CD4-positive, CD25-positive, alpha-beta regulatory T cell (primary cell): ENCODE results near the gene ALCAM. TPM values are rescaled to one million over a fixed set of nuclear protein-coding genes. Genes with fewer than 3 reads are reported as not detected.
A peak's percentile ranks its signal among the peaks of the same experiment; 100 is the strongest.

Experiments
- ATAC-seq, 2 donors: fragments of 150-1000 bp; cut with Tn5 transposase; one replicate each; pipeline ENCODE4 v1.10.0; 2021; ENCODE audit warnings: low read depth in 2 of 2, moderate number of reproducible peaks in 2 of 2, moderate library complexity in 1 of 2
- DNase-seq, 3 donors: peaks; one replicate each; pipeline versions ENCODE4 v3.0.0 to v3.0.0-alpha.2; 2012 to 2022; ENCODE audit warnings: mixed read lengths in 1 of 3
- H3K27ac ChIP-seq: one replicate; pipeline ENCODE4 v1.7.0; 2013; ENCODE audit warnings: mild to moderate bottlenecking, low read length; ENCODE audit not compliant: insufficient read depth, poor library complexity, severe bottlenecking
- H3K27me3 ChIP-seq: one replicate; pipeline ENCODE4 v1.7.0; 2013; ENCODE audit warnings: low read length; ENCODE audit not compliant: control insufficient read depth, insufficient read depth
- H3K36me3 ChIP-seq: one replicate; pipeline ENCODE4 v1.7.0; 2013; ENCODE audit warnings: mild to moderate bottlenecking, low read length, moderate library complexity; ENCODE audit not compliant: control insufficient read depth, insufficient read depth
- H3K4me1 ChIP-seq: 2 replicates; pipeline ENCODE4 v1.7.0; 2013; ENCODE audit warnings: mild to moderate bottlenecking, low read length; ENCODE audit not compliant: insufficient read depth, control insufficient read depth, poor library complexity, severe bottlenecking
- H3K4me3 ChIP-seq: one replicate; pipeline ENCODE4 v1.7.0; 2013; ENCODE audit warnings: low read depth, mild to moderate bottlenecking, low read length, moderate library complexity
- H3K9me3 ChIP-seq, 2 experiments: 1 replicate in 1 of 2; 2 replicates in 1 of 2; pipeline ENCODE4 v1.7.0; 2013; ENCODE audit warnings: low read length in 2 of 2, mild to moderate bottlenecking in 1 of 2, moderate library complexity in 1 of 2; ENCODE audit not compliant: control insufficient read depth in 2 of 2
- H3K27ac Mint-ChIP-seq, 3 donors: one replicate each; pipeline ENCODE4 v1.8.0; 2020 to 2022; ENCODE audit warnings: mild to moderate bottlenecking in 3 of 3, mixed read lengths in 3 of 3, moderate library complexity in 2 of 3
- H3K27me3 Mint-ChIP-seq: one replicate; pipeline ENCODE4 v1.8.0; 2022; ENCODE audit warnings: mild to moderate bottlenecking, mixed read lengths
- H3K36me3 Mint-ChIP-seq: one replicate; pipeline ENCODE4 v1.8.0; 2020; ENCODE audit warnings: mixed read lengths
- H3K4me1 Mint-ChIP-seq, 4 donors: one replicate each; pipeline ENCODE4 v1.8.0; 2020 to 2022; ENCODE audit warnings: mixed read lengths in 4 of 4, mild to moderate bottlenecking in 1 of 4
- H3K4me3 Mint-ChIP-seq, 4 donors: one replicate each; pipeline ENCODE4 v1.8.0; 2020 to 2022; ENCODE audit warnings: mild to moderate bottlenecking in 4 of 4, mixed read lengths in 4 of 4, moderate library complexity in 3 of 4
- H3K9me3 Mint-ChIP-seq, 7 donors: one replicate each; pipeline ENCODE4 v1.8.0; 2020 to 2022; ENCODE audit warnings: mixed read lengths in 7 of 7, mild to moderate bottlenecking in 3 of 7, moderate library complexity in 2 of 7
- polyA plus RNA-seq, 4 donors: library from polyadenylated mRNA; unstranded; fragments of 300-500 nt; fragmentation: Illumina TruSeq; gene quantifications; one replicate each; pipeline ENCODE4 v1.2.3, GENCODE V29; 2021
- total RNA-seq: library from RNA; stranded (reverse); gene quantifications from one replicate; pipeline ENCODE4 v1.2.3, GENCODE V29; 2022

ALCAM gene
- total and polyA plus RNA-seq, 5 donors from 2014 or later, result 6.1 to 13.2 (median 7.5) TPM

GRCh38 chr3:105526360-105527111, 159.8 kb downstream of the ALCAM start:
- H3K27ac Mint-ChIP-seq, result peak overlapping the region; percentile 5 to 12 (median 7)
- Histone ChIP-seq H3K4me3 (no peak overlapping the region), H3K36me3 (no peaks in the 10 kb centered on the region), H3K9me3 (no peaks in the 10 kb centered on the region), H3K4me1 (no peaks in the 10 kb centered on the region), H3K27ac (no peak overlapping the region), H3K27me3 (no peaks in the 10 kb centered on the region)
- peaks cover 7 to 20% (median 14%) of the 10 kb centered on the region in 4 donors for H3K4me1 Mint-ChIP-seq
- DNase-seq (peak in 1 of 3 donors; percentile 5), ATAC-seq (no peak)
- no peak overlapping the region for H3K4me3 Mint-ChIP-seq
- H3K36me3 Mint-ChIP-seq, result no peaks in the 10 kb centered on the region
- no peaks in the 10 kb centered on the region for H3K9me3 Mint-ChIP-seq
- H3K27me3 Mint-ChIP-seq, result peaks cover 4% of the 10 kb centered on the region

- Mint-ChIP-seq H3K27me3 (peaks cover 4% of the 10 kb centered on the region), H3K4me3 (no peak overlapping the region), H3K4me1 (peaks cover 7 to 20% (median 14%) of the 10 kb centered on the region in 4 donors), H3K9me3 (no peaks in the 10 kb centered on the region), H3K36me3 (peaks cover 2% of the 10 kb centered on the region), H3K27ac (no peak overlapping the region)
- Histone ChIP-seq H3K4me3 (no peak overlapping the region), H3K9me3 (no peaks in the 10 kb centered on the region), H3K27ac (no peak overlapping the region), H3K27me3 (no peaks in the 10 kb centered on the region), H3K4me1 (no peaks in the 10 kb centered on the region), H3K36me3 (no peaks in the 10 kb centered on the region)
- ATAC-seq (no peak), DNase-seq (peak in 1 of 3 donors; percentile 20)
Measured at GRCh38 chr3:105527535-105527934, 160.8 kb downstream of the ALCAM start.

GRCh38 chr3:105527949-105528348, 161.2 kb downstream of the ALCAM start:
- Histone ChIP-seq H3K4me3 (no peak overlapping the region), H3K27me3 (no peaks in the 10 kb centered on the region), H3K4me1 (no peaks in the 10 kb centered on the region), H3K9me3 (no peaks in the 10 kb centered on the region), H3K27ac (no peak overlapping the region), H3K36me3 (no peaks in the 10 kb centered on the region)
- H3K9me3 Mint-ChIP-seq, result no peaks in the 10 kb centered on the region
- H3K4me3 Mint-ChIP-seq, result no peak overlapping the region
- H3K4me1 Mint-ChIP-seq, result peaks cover 7 to 20% (median 14%) of the 10 kb centered on the region in 4 donors
- peaks cover 4% of the 10 kb centered on the region for H3K27me3 Mint-ChIP-seq
- ATAC-seq (peak in 1 of 2 donors; percentile 65), DNase-seq (peak in 1 of 3 donors; percentile 38)
- peak overlapping the region in 1 of 3 donors; percentile 33 for H3K27ac Mint-ChIP-seq
- H3K36me3 Mint-ChIP-seq, result peaks cover 4% of the 10 kb centered on the region

GRCh38 chr3:105528955-105529354, 162.2 kb downstream of the ALCAM start:
- no peaks in the 10 kb centered on the region for H3K36me3 ChIP-seq
- H3K4me3 Mint-ChIP-seq, result no peak overlapping the region
- H3K4me1 Mint-ChIP-seq, result peaks cover 7 to 20% (median 14%) of the 10 kb centered on the region in 4 donors
- DNase-seq, result no peak
- no peaks in the 10 kb centered on the region for H3K9me3 ChIP-seq
- no peak overlapping the region for H3K27ac Mint-ChIP-seq
- H3K9me3 Mint-ChIP-seq, result no peaks in the 10 kb centered on the region
- H3K4me1 ChIP-seq, result no peaks in the 10 kb centered on the region
- no peak overlapping the region for H3K27ac ChIP-seq
- H3K36me3 Mint-ChIP-seq, result peaks cover 4% of the 10 kb centered on the region
- no peaks in the 10 kb centered on the region for H3K27me3 ChIP-seq
- no peak for ATAC-seq
- H3K27me3 Mint-ChIP-seq, result peaks cover 4% of the 10 kb centered on the region
- H3K4me3 ChIP-seq, result no peak overlapping the region

GRCh38 chr3:105529456-105529855, 162.7 kb downstream of the ALCAM start:
- H3K27me3 Mint-ChIP-seq, result peaks cover 4% of the 10 kb centered on the region
- H3K4me3 Mint-ChIP-seq, result no peak overlapping the region
- H3K27ac ChIP-seq, result no peak overlapping the region
- DNase-seq (no peak), ATAC-seq (no peak)
- H3K4me1 ChIP-seq, result no peaks in the 10 kb centered on the region
- H3K9me3 Mint-ChIP-seq, result no peaks in the 10 kb centered on the region
- H3K27me3 ChIP-seq, result no peaks in the 10 kb centered on the region
- H3K4me1 Mint-ChIP-seq, result peaks cover 7 to 20% (median 14%) of the 10 kb centered on the region in 4 donors
- no peak overlapping the region for H3K4me3 ChIP-seq
- H3K36me3 Mint-ChIP-seq, result peaks cover 4% of the 10 kb centered on the region
- no peaks in the 10 kb centered on the region for H3K36me3 ChIP-seq
- no peaks in the 10 kb centered on the region for H3K9me3 ChIP-seq
- no peak overlapping the region for H3K27ac Mint-ChIP-seq

DNA sequence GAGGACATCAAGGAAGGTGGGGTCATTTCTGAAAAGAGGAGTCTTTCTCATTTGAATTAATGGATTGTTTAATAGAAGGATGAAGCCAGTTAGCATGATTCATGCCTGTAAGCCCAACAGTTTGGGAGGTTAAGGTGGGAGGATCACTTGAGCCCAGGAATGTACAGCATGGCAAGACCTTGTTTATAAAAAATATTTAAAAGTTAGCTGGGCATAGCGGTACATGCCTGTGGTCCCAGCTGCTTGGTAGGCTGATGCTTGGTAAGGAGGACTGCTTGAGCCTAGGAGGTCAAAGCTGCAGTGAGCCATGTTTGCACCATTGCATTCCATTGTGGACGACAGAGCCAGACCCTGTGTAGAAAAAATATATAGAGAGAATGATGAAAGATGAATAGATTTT, 165.5 kb downstream of the ALCAM start:
- Histone ChIP-seq H3K4me3 (no peak overlapping the region), H3K9me3 (no peaks in the 10 kb centered on the region), H3K27me3 (no peaks in the 10 kb centered on the region), H3K27ac (no peak overlapping the region), H3K36me3 (no peaks in the 10 kb centered on the region), H3K4me1 (no peaks in the 10 kb centered on the region)
- H3K36me3 Mint-ChIP-seq, result peaks cover 21% of the 10 kb centered on the region
- H3K27me3 Mint-ChIP-seq, result no peaks in the 10 kb centered on the region
- H3K4me1 Mint-ChIP-seq, result peaks cover 4 to 10% (median 7%) of the 10 kb centered on the region in 4 donors
- H3K27ac Mint-ChIP-seq, result no peak overlapping the region
- DNase-seq (no peak), ATAC-seq (no peak)
- no peaks in the 10 kb centered on the region for H3K9me3 Mint-ChIP-seq
- no peak overlapping the region for H3K4me3 Mint-ChIP-seq

DNA sequence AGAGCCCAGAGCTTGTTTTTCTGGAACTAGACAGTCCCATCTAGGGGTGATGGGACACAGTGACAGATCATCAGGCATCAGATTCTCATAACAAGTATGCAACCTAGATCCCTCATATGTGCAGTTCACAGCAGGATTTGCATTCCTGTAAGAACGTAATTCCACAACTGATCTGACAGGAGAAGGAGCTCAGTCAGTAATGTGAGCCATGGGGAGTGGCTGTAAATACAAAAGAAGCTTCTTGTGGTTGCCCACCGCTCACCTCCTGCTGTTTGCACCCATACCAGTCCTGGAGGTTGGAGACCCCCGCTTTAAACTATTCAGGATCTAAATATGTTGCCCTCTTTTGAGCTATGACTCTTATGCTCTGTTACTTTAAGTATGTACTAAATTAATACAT, 167.3 kb downstream of the ALCAM start:
- no peaks in the 10 kb centered on the region for H3K27me3 ChIP-seq
- no peak overlapping the region for H3K4me3 Mint-ChIP-seq
- H3K9me3 Mint-ChIP-seq, result no peaks in the 10 kb centered on the region
- no peak overlapping the region for H3K27ac ChIP-seq
- no peaks in the 10 kb centered on the region for H3K4me1 ChIP-seq
- H3K4me3 ChIP-seq, result no peak overlapping the region
- ATAC-seq, result no peak
- H3K27me3 Mint-ChIP-seq, result no peaks in the 10 kb centered on the region
- H3K4me1 Mint-ChIP-seq, result no peaks in the 10 kb centered on the region
- H3K36me3 Mint-ChIP-seq, result peaks cover 24% of the 10 kb centered on the region
- no peaks in the 10 kb centered on the region for H3K9me3 ChIP-seq
- no peak overlapping the region for H3K27ac Mint-ChIP-seq
- no peak for DNase-seq
- H3K36me3 ChIP-seq, result no peaks in the 10 kb centered on the region

DNA sequence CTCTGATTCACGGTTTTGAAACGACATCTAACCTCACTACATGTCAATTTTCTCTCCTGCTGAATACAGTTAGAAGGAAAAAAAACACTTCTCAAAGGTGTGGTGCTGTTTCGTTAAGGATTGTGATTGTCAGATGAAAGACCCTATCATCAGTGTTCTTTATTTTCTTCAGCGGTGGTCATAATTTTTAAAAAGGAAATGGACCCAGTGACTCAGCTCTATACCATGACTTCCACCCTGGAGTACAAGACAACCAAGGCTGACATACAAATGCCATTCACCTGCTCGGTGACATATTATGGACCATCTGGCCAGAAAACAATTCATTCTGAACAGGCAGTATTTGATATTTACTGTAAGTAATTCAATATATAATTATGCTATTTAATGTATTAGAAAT, 167.8 kb downstream of the ALCAM start:
- Mint-ChIP-seq H3K4me3 (no peak overlapping the region), H3K27me3 (no peaks in the 10 kb centered on the region), H3K4me1 (no peaks in the 10 kb centered on the region), H3K36me3 (peaks cover 24% of the 10 kb centered on the region), H3K27ac (no peak overlapping the region), H3K9me3 (no peaks in the 10 kb centered on the region)
- Histone ChIP-seq H3K36me3 (no peaks in the 10 kb centered on the region), H3K4me1 (no peaks in the 10 kb centered on the region), H3K9me3 (no peaks in the 10 kb centered on the region), H3K4me3 (no peak overlapping the region), H3K27ac (no peak overlapping the region), H3K27me3 (no peaks in the 10 kb centered on the region)
- no peak for ATAC-seq
- DNase-seq, result no peak
